Stimulated activated CD8-positive, alpha-beta memory T cell treated with anti-CD3 and anti-CD28 coated beads, Interleukin-7, amount 100 ng/mL, for 24 hours (primary cell): Measurements from ENCODE around the gene CARHSP1.
"Not testable (repeated sequence)": the region's sequence is repeated elsewhere in the genome, so short reads cannot be mapped to it uniquely, and the experiment has no call there.

ENCODE experiments used
- DNase-seq: peaks from one replicate; pipeline ENCODE4 v3.0.0-alpha.2; 2020; ENCODE audit warnings: low read depth

The CARHSP1 gene

DNA sequence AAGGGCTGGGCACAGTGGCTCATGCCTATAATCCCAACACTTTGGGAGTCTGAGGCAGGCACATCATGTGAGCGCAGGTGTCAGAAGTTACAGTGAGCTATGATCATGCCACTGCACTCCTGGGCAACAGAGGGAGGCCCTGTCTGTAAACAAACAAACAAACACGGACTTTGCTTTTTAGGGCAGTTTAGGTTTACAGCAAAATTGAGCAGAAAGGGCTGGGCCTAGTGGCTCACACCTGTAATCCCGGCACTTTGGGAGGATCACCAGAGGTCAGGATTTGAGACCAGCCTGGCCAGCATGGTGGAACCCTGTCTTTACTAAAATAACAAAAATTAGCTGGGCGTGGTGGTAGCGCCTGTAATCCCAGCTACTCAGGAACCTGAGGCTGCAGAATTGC is 3.3 kb upstream of the CARHSP1 start:
- DNase-seq: no peak

DNA sequence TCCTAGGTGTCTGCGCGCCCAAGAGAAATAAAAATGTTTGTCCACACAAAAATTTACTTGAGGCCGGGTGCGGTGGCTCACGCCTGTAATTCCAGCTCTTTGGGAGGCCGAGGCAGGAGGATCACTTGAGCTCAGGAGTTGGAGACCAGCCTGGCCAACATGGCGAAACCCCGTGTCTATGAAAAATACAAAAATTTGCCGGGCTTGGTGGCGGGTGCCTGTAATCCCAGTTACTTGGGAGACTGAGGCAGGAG is 1.1 kb upstream of the CARHSP1 start:
- DNase-seq: not testable (repeated sequence)

DNA sequence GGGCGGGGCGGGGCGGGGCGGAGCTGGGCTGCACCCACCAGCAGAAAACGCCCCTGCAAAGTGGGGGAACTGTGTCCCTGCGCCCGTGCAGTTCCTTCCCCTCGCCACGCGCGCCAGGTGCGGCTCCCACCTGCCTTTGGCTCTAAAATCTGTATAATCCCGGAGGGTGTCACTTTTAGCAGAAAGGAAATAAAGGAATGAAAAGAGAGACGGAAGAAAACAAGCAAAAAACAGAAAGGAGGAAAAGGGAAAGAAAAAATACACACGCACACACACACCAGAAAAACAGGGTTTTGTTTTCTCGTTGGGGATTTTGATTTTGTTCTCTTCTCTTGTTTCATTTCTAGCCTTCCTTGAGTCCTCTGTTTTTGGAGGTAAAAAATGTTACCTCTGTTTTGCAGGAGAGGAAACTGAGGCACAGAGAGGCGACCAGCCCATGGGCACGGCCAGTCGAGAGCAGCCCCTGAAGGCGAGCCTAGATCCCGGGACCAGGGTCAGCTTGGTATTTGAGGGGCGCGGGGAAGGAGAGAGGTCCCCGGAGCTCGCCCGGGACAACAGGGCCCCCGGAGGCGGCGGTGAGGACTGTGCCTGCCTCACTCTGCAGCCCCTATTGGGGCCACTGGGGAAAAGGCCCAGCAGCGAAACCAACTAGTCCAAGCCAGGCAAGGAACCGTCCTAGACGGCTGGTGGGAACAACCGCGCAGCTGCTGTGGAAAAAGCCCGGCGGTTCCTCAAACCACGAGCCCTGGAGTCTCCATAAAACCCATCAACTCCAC is 594 bp upstream of the CARHSP1 start:
- no peak for DNase-seq

DNA sequence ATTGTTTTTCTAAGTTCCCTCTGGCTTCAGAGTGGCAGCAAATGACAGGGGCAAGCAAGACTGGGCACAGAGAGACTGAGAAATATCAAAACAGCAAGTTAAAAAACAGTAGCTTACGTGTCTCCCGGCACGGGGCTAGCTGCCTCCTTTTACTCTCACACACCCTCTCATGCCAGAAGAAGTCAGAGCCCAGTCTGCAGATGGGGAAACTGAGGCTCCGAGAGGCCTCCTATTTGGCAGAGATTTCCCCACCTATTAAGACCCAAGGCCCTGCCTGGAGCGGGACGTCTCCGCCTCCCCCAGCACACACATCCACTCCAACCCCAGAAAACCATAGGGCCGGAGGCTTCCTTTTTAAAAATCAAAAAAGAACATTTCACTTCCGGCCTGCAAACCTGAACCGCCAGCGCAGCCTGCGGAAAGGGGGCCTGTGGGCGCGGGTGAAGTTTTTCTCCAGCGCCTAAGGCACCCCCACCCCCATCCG is 832 bp downstream of the CARHSP1 start:
- no peak for DNase-seq

DNA sequence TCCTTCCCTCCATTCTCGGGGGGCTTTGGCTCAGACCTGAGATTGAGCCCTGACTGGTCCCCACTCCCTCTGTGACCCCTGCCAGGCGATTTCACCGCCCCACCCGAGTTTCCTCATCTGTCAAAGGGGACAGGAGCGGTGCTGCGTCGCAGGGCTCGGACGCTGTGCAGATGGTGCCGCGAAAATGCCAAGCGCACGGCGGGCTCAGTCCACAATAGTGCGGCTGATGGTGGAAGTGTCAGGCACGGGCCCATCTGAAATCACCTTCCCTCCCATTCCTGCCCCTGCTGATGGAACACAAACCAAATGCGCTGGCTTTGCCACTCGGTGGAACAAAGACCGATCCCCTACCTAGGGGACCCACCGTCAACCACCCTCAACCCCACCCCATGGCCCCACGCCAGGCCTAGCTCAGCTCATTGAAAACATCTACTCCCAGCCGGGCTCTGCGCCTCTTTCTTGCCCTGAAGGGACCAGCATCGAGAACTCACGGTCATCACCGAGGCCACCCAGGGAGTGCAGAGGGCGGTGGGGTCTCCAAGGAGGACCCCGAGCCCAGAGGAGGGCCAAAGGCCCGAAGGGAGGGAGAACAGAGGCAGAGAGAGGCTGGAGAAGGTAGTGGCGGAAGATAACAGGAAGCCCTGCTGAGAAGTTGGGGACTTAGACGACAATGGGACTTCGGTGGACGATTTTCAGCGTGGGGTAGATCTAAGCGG is 1.4 kb downstream of the CARHSP1 start:
- DNase-seq: no peak

DNA sequence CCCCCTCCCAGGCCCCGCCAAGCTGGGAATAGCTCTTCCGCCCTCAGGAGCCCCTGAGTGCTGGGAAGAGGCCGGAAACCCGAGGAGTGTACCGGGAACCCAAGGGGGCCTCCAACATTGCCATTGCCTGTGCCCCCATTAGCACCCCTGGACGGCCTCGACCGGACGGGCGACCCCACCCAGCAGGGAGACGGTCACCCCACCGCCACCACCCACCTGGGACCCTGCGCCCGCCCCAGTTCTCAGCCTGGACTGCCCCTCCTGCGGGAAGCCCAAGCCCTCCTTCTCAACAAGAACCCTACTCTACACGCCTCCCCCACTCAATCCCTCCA is 2.0 kb downstream of the CARHSP1 start:
- DNase-seq: no peak

DNA sequence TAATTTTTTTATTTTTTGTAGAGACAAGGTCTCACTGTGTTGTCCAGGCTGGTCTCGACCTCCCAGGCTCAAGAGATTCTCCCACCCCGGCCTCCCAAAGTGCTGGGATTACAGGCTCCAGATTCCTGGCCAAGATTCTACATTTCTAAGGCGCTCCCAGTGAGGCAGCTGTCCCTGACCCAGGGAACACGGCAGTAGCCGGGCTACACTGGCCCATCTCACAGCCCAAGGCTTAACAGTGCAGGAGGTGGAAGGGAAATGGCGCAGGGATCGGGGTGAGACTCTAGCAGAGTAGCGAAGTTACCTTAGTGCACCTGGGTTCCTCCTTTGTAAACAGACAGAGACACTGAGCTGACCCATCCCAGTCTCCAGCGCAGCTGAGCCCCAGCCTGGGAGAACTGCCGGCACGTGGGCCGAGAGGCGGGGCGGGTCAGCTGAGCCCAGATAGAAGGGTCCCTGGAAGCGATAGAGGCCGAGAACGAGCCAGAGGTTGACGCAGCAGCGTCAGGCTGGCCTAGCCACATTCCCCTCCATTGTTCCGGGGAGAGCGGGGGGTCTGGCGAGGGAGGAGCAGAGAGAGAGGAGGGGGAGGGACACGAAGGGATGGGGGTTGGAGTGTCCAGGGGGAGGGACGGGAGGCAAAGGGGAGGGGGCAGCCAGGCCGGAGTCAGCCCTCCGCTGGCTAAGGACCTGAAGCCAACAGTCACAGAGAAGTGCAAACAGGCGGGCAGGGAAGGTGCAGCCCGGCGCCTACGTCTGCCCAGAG is 2.5 kb downstream of the CARHSP1 start:
- no peak for DNase-seq

DNA sequence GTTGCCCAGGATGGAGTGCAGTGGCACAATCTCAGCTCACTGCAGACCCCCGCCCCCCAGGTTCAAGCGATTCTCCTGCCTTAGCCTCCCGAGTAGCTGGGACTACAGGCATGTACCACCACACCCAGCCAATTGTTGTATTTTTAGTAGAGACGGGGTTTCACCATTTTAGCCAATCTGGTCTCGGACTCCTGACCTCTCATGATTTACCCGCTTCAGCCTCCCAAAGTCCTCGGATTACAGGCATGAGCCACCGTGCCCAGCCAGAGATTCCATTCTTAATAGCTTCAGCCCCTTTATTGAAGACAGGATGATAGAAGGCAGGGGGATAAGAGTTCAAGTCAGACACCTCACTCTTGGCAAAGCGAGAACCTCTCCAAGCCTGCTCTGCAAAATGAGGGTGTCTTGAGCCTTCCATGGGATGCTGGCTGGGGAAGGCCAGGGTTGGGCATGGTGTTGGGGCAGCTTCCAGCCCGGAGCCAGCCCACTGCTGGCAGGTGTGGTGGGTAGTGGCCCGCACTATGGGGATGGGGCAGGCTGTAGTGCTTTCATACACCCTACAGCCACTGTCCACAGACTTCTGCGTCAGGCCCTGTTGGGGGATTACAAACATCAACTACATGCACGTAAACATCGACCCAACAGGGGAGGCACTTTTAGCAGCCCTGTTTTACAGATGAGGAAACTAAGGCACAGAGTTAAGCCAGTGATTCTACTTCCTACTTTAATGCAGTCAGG is 3.5 kb downstream of the CARHSP1 start:
- no peak for DNase-seq

DNA sequence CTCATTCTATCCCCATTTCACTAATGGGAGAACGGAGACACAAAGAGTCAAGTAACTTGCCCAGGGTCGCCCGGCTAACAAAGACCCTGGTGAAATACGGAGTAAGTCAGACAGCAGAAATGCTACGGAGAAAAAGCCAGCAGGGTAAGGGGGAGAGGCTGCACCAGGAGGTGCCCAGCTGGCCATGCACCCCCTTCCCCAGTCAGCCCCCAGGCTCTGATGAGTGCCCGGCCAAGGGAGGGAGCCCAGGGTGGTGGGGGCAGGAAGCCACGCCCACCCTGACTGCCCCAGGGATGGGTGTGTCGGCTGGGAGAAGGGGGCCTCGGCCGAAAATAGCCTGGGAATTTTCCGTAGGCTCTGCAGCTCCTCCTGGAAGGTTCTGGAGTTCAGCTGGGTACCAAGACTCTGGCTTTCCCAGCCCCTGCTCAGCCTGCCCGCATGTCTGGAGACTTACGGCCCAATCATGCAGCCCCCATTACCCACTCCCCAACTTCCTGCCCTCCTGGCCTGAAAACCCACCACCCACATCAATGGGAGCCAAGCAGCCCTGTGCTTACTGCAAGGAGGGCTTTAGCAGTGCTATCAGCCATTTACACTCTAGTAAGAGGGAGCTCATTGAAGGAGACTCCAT is 4.2 kb downstream of the CARHSP1 start:
- no peak for DNase-seq

DNA sequence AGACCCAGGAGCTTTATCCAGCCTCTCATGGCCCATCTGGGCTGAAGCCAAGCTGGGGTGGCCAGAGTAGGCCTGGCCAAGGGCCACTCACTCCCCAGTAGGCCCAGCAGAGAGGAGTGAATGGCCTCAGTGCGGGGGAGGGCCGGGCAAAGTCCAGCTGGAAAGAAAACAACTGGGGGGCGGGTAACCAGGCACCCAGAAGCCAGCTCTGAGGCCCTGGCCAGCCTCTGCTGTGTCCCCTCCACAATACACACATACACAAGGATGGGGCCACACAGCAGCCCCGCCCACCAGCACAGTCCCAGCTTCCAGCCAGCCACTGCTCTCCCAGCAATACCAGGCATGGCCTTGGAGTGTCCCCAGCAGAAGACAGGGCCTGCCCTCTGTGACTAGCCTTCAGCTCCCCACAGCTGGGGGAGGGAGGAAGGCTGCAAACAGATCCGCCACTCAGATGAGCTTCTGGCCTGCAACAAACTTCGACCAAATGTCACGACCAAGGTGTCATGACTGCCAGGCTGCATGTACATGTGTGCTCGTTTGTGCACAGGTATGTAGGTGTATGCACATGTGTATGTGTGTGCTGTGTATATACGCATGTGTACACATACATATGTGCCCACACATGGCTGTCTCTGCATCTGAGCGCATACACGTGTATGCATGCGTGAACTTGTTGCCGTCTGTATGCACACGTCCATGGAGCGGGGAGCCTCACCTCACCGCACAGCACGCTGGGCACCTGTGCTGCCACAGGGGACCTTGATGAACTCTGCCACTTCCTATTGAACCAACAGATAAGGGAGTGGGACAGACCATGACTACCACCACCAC is 5.0 kb downstream of the CARHSP1 start:
- no peak for DNase-seq

DNA sequence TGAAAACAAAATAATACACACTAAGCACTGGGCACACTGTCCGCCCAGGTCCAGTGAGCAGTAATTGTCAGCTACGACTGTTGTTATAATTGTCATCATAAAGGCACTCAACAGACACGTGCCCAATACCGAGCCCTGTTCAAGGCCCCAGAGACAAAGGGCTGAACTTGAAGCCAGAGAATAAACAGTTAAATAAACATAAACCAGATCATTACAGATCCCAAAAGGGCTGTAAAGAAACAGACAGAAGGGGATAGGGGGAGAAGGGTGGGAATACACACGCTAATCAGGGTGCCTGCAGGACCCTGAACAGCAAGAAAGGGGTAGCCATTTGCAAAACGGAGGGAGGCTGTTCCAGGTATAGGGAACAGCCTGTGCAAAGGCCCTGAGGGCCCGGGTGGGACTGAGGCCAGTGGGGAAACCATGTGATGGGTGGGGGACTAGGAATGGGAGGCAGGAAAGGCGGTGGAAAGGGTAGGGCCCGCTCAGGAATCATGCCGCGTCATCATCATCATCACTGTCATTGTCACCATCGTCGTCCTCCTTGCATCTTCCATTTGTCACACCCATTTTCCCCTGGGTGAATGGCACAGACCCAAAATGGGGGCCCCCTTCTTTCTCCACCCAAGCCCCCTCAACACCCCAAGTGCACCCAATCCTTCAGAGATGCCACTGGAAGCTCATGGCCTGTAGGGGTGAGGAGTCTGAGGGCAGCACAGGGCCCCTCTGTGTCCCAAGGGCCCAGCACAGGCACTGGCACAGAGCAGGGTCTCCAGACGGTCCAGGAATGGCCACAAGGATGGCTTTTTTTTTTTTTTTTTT is 6.3 kb downstream of the CARHSP1 start:
- no peak for DNase-seq

DNA sequence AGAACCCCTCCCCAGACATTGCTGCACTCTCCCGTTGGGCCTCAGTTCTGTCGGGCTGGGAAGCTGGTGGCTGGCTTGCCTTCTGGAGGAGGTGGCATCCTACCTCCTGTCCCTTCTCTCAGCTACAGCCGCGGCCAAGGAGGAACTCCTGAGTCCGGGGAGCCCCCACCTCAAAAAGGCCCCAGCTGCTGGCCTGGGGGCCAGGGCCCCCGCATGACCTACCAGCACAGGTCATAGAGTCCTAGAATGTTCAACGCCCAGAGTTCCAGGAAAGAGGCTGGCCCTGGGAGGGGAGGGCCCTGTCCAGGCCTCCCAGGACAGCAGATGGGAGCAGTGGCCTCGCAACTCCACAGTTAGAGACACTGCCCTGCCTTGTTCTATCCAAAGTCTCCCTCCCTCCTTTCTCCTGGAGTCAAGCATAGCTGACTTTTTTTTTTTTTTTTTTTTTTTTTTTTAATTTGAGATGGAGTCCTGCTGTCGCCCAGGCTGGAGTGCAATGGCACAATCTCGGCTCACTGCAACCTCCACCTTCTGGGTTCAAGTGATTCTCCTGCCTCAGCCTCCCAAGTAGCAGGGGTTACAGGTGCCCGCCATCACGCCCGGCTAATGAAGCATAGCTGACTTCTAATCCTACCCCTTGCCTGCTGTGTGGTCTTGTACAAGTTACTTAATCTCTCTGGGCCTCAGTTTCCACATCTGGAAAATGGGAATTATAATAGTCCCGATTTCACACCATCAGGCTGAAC is 7.1 kb downstream of the CARHSP1 start:
- DNase-seq: no peak

DNA sequence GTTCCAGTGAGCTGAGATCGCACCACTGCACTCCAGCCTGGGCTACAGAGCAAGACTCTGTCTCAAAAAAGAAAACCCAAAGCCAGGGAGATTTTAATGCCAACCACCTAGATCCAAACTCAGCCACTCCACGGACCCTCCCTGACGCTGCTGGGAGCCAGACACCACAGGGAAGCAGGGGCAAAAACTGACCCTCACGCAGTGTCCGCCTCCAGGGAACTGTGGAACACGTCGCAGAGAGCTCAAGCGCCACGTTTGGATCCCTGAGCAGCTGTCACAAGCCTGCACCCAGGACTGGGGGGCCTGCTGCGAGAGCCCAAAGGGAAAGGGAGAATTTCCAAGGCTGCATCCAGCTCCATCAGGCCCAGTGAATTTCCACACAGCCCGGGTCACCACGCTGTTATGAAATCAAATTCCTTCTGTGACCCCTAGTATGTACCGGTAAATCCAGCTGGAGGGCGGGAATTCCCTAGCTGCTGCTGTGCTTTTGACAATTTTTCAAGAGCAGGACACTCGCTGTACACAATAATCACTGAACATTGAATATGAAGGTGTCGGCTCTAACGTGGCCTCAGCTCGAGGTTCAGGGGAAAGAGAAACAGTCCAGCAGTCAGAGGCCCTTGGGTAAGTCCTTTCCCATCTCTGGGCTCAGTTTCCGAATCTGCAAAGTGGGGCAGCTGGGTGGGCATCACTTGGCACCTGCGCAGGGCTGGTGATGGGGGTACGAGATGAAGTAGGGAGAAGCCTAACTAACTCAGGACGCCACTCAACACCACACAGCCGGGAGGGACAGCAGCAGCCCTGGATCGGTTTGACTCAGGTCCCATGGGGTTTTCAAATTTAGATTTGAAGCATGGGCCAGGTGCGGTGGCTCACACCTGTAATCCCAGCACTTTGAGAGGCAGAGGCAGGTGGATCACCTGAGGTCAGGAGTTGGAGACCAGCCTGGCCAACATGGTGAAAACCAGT is 8.6 kb downstream of the CARHSP1 start:
- DNase-seq: no peak

DNA sequence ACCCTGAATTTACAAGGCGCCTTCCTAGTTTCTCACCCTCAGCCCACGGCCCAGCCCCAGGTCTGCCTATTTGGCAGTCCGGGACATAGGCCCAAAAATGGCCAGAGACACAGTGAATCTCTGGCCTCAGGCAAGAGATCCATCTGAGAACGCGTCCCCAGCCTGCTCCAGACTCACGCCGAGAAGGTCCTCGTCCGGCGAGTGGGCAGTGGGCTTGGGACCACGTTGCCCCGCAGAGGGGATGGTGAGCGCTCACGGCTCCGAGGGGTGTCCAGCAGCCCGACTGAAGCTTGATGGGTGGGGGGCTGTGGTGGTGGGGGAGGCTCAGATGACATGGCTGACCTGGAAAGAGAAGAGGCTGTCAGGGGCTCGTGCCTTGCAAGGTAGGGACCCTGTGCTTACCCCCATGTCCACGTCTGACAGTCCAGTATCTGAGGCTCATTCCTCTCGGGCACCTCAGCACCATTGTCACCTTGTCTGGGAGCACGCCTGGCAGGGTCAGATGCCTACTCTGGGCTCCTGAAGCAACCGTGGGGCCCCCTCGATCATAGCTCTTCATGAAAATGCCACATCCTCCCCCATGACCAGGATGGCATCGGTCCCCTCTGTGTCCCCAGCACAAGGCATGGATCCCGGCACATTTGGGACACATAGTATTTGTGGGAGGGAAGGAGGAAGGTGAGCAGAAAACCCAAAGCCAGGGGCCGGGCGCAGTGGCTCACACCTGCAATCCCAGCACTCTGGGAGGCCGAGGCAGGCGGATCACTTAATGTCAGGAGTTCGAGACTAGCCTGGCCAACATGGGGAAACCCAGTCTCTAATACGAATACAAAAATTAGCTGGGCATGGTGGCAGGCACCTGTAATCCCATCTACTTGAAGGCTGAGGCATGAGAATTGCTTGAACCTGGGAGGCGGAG is 9.6 kb downstream of the CARHSP1 start:
- DNase-seq: no peak

DNA sequence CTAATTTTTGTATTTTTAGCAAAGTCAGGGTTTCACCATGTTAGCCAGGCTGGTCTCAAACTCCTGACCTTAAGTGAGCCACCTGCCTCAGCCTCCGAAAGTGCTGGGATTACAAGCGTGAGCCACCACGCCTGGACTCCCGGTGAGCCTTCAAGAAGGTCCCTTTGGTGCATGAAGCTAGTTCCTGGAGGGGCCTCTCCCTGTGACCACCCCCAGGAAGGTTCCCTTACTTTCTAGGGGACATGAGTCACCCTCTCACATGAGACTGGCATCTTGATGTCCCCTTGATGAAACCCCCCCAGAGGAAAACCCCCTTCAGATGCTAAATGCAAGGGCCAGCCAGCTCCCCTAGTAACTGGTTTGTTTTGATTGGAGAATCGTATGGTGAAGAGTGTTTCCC is 12.8 kb downstream of the CARHSP1 start:
- no peak for DNase-seq

DNA sequence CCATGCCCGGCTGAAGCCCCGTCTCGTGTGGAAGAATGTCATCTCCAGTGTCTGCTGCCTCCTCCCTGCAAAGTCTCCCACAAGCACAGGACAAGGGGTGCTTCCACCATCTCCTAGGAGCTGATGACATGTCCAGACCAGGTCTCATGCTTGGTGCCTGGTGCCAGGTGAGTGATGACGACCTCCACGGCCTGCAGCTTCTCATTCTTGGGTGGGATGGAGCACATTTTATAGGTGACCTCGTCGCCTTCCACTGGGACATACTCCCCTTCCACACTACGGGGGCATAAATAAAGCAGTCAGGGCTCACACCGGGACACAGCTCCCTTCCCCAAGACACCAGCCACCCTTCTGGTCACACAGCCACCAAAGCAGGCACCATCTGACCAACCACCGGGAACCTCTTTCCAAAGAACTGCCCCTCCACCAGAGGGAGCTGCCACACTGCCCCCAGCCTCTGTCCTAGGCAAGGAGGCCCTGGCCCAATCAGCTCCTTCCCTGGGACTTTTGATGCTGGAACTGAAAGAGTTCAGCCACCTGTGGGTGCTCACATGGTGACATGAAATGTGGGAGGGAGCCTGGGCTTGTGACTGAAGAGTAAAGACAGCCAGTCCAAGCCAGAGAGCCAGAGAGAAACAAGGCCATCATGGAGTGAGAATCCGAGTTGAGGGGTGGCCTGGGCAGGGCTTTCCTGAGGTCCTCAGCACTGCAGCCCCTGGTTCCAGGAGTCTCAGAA is 13.6 kb downstream of the CARHSP1 start:
- no peak for DNase-seq
